HG02970 (cell line): Measurements from ENCODE around the gene ZNF582.

Experiments used
- ATAC-seq: cut with Tn5 transposase; IDR thresholded peaks from one replicate; pipeline ENCODE4 v1.9.1; 2021; ENCODE audit warnings: mild to moderate bottlenecking, moderate library complexity, moderate number of reproducible peaks; ENCODE audit not compliant: unreplicated experiment, low FRiP score

Gene ZNF582

DNA sequence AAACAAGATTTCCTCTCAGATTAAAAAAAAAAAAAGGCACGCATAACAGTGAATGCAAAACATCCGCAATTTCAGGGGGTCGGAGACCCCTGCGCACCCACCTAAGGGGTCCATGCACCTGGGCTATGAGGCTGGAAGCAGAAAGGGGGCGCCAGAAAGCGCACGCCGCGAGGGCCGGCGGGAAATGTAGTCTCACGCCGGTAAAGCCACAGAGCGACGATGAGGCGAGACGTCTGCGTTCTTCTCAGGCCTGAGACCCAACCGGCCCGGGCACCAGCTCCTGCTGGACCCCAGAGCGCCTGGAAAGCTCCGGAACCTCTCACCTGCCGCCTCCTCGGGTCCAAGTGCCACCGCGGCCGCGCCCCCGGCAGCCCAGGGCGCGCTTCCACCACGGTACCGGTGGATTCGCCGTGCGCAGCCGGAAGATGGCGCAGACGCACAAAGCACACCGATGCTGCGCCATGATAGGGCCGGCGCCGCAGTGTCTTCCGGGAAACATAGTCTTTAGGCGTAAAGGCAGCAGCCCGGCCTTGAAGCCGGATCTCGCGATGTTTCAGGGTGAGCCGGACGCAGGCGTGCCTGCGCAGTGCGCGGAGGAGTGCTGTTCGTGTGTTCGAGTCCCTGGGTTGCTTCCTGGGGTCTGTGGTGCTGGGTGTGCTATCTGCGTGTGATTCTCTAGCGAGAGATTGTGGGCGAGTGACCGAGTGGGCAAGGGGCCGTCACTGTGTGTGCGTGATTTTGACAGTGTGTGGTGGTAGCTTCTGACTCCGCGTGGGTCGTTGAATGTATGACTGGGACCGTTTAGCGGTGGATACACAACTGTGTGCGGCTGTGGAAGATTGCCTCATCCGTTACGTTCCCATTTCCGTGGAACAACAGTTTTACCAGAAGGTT lies at the start of gene ZNF582:
Gene ZNF582 (minus strand): TSS at position 416 of the 894 bp plus-strand sequence. CDS start 1,782 bp downstream, outside the sequence.
- peak; percentile 89 for ATAC-seq

GRCh38 chr19:56441206-56441792 lies 48.0 kb upstream of the ZNF582 start:
- ATAC-seq: no peak

DNA sequence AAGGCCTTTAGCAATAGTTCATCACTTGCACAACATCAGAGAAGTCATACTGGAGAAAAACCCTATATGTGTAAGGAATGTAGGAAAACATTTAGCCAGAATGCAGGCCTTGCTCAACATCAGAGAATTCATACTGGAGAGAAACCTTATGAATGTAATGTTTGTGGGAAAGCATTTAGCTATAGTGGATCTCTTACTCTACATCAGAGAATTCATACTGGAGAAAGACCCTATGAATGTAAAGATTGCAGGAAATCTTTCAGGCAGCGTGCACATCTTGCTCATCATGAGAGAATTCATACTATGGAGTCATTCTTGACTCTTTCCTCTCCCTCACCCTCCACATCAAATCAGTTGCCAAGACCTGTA lies 30.6 kb upstream of the ZNF582 start:
- ATAC-seq: no peak

DNA sequence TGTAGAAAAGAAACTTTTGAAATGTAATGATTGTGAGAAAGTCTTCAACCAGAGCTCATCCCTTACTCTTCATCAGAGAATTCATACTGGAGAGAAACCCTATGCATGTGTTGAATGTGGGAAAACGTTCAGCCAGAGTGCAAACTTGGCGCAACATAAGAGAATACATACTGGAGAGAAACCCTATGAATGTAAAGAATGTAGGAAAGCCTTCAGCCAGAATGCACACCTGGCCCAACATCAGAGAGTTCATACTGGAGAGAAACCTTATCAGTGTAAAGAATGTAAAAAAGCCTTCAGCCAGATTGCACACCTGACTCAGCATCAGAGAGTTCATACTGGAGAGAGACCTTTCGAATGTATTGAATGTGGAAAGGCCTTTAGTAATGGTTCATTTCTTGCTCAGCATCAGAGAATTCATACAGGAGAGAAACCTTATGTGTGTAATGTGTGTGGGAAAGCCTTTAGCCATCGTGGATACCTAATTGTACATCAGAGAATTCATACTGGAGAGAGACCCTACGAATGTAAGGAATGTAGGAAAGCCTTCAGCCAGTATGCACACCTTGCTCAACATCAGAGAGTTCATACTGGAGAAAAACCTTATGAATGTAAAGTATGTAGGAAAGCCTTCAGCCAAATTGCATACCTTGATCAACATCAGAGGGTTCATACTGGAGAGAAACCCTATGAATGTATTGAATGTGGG lies 30.1 kb upstream of the ZNF582 start:
- ATAC-seq: no peak

- no peak for ATAC-seq
These were observed 11.7 kb upstream of the ZNF582 start for GRCh38 chr19:56405062-56405461.

GRCh38 chr19:56404705-56405056 lies 11.3 kb upstream of the ZNF582 start:
- ATAC-seq: no peak

DNA sequence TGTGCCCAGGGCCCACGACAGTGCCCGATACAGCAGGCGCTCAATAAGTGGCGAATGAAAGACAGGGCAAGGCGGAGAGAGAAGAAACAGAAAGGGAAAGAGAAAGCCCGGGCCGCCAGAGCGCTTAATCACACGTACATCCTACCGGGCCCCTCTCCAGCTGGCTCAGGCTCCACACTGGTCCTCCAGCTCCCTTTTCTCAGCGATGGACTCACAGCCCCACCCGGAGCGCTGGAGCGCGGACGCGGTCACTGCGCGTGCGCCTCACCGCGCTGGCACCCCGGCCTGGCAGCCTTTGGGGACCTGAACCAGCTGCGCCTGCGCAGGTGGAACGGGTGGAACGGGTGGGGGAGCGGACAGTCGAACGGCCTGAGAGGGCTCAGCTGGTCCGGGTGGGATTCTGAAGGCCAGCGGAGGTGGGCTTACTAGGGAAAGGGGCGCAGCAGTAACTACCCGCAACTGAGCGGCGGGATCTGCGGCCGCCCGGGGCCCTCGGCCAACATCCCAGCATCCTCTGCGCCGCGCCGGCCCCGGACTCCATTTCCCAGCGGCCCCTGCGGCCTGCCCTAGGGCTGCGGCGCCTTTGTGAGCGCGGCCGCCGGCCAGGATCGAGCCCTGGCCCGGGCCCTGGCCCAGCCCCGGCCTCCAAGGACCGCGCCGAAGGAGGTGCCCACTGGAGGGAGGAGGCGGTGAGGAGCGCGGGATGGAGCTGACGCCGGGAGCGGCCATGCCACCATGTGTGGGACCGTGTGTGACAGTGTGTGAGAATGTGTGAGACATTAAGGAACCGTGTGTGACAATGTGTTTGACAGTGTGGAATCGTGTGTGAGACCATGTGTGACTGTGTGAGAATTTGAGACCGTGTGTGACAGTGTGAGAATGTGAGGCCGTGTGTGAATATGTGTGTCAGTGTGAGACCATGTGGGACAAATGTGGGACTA lies 10.7 kb upstream of the ZNF582 start, which contains the start of gene ZNF583:
Gene ZNF583 (plus strand): TSS at position 569 of the 941 bp plus-strand sequence. CDS start 2,783 bp downstream, outside the sequence.
- peak; percentile 80 for ATAC-seq

GRCh38 chr19:56403261-56403660 lies 9.9 kb upstream of the ZNF582 start:
- no peak for ATAC-seq

GRCh38 chr19:56400485-56400884 lies 7.2 kb upstream of the ZNF582 start:
- no peak for ATAC-seq

- no peak for ATAC-seq
These were observed 5.5 kb upstream of the ZNF582 start for GRCh38 chr19:56398809-56399208.

DNA sequence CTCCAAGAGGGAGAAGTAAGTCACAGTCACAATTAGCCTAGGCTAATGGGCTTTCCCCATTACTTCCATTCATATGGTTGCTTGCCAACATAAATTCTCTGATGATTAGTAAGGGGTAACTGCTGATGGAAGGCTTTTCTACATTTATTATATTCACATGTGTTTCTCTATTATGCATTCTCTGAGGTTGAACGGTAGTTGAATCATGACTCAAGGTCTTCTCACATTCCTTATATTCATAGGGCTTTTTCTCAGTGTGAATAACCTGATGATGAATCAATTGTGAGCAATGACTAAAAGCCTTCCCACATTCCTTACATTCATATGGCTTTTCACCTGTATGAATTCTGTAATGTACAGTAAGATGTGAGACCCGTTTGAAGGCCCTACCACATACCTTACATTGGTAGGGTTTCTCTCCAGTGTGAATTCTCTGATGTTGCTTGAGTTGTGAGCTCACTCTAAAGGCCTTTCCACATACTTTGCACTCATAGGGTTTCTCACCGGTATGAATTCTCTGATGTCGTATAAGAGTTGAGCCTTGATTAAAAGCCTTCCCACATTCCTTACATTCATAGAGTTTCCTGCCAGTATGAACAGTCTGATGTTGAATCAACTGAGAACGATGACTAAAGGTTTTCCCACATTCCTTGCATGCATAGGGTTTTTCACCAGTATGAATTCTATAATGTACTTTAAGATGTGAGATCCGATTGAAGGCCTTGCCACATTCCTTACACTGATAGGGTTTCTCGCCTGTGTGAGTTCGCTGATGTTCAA lies 9.3 kb downstream of the ZNF582 start:
- no peak for ATAC-seq

DNA sequence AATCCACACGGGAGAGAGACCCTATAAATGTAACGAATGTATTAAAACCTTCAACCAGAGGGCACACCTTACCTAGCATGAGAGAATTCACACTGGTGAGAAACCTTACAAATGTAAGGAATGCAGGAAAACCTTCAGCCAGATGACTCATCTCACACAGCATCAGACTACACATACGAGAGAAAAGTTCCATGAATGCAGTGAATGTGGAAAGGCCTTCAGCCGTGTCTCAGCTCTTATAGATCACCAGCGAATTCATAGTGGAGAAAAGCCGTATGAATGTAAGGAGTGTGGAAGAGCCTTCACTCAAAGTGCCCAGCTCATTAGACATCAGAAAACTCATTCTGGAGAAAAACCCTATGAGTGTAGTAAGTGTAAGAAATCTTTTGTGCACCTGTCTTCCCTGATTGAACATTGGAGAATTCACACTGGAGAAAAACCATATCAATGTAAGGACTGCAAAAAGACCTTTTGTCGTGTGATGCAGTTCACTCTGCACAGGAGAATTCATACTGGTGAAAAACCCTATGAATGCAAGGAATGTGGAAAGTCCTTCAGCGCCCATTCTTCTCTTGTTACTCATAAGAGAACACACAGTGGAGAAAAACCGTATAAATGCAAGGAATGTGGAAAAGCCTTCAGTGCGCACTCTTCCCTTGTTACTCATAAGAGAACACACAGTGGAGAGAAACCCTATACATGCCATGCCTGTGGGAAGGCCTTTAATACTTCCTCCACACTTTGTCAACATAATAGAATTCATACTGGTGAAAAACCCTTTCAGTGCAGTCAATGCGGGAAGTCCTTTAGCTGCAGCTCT lies 16.0 kb downstream of the ZNF582 start:
- no peak for ATAC-seq

DNA sequence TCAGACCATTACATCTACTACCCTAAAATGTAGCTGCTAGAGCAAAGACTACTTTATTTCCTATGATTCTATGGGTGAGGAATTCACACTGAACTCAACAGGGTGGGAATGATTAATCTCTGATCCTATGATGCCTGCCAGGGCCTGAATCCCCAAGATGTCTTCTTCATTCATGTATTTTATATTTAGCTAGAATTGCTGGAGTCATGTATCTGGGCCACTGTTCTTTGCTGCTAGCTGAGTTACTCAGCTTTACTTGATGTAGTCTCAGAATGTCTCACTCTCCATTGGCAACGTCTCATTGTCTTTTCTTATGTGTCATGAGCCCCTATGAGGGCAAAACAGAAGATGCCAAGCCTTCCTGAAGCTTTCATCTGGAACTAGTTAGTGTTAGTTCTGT lies 21.1 kb downstream of the ZNF582 start:
- ATAC-seq: no peak

- ATAC-seq: no peak
These were observed 23.3 kb downstream of the ZNF582 start for GRCh38 chr19:56369886-56370676.

GRCh38 chr19:56367829-56368711 lies 25.3 kb downstream of the ZNF582 start:
- ATAC-seq: no peak

DNA sequence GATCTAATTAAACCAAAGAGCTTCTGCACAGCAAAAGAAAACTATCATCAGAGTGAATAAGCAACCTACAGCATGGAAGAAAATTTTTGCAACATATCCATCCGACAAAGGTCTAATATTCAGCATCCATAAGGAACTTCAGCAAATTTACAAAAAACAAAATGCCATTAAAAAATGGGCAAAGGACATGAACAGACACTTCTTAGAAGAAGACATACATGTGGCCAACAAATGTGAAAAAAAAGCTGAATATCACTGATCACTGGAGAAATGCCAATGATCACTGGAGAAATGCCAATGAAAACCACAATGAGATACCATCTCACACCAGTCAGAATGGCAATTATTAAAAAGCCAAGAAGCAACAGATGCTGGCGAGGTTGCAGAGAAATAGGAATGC lies 32.5 kb downstream of the ZNF582 start:
- ATAC-seq: no peak

DNA sequence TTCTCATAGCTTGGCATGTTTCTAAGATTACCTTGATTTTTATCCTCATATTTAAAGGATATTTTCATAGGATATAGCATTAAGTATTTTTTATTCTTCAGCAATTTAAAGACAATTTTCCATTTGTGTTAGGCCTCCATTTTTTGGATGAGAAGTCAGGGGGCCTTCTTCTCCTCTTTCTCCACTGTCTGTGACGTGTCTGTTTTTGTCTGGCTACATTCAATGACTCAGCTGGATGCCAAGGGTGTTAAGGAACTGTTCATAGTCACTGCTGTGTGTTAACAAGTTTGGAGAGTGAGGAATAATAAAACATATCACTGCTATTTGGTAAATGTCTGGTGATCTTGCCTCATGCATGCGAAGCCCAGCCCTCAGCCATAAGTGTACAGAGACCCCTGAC lies 36.4 kb downstream of the ZNF582 start:
- ATAC-seq: no peak
